CD1c-positive myeloid dendritic cell (primary cell): ENCODE data around the gene MGAT5B.
"Not testable (repeated sequence)": the region's sequence is repeated elsewhere in the genome, so short reads cannot be mapped to it uniquely, and the experiment has no call there.

Source experiments
- DNase-seq: peaks from one replicate; pipeline ENCODE4 v3.0.0-alpha.2; 2016; ENCODE audit errors: extremely low spot score

The MGAT5B gene

DNA sequence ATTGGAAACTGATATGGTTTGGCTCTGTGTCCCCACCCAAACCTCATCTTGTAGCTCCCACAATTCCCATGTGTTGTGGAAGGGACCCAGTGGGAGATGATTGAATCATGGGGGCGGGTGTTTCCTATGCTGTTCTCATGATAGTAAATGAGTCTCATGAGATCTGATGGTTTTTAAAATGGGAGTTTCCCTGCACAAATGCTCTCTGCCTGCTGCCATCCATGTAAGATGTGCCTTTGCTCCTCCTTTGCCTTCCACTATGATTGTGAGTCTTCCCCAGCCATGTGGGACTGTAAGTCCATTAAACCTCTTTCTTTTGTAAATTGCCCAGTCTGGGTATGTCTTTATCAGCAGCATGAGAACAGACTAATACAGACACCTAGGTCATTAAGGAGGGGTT lies 109.8 kb downstream of the MGAT5B start:
- DNase-seq, result not testable (repeated sequence)

- no peak for DNase-seq
Measured at GRCh38 chr17:76981545-76982295, 113.5 kb downstream of the MGAT5B start.

DNA sequence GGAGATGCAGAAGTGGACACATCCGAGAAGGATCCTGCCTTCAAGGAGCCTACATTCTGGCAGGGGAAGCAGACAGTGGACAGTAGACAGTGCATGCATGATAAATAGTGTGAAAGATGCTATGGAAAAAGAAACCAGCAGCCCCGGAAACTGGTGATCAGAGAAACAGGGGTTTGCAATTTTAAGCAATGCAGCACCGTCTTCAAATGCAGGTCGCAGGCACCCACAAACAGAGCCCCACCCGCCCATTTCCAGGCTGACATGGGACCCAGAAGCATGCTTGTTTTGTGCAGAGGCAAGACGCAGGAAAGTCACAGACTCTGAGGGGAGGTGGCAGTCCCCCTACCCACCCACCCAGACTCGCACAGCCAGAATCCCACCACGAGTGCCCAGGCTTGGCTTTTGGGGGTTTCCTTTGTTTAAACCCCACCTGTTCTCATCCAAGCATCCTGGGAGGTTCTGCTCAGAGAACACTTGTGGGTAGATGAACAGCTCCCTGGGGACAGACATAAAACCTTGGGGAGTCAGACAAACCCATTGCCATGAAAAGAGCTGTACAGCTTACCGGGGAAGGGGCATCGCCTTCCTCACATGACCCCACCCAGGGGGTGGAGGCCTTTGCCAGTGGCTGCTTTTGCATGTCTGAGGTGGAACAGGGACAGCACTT lies 114.3 kb downstream of the MGAT5B start:
- no peak for DNase-seq

- no peak for DNase-seq
Measured at GRCh38 chr17:76983075-76983775, 115.0 kb downstream of the MGAT5B start.

DNA sequence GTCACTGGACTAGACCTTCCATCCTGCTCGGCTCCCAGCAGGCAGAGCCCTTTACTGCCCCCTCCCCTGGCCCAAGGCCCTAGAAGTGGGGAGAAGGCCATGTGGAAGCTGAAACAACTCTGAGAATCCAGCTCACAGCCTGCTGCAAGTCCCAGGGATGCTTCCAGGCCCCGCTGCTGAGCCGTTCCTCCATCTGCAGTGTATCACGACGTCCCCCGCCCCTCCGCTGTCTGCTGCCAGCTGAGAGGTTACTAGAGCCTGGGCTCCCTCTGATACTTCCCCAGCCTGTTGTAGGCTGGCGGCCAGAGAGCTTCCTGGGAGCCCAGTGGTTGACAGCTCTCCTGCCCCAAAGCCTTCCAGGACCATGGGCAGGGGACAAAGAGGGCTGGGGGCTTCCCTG lies 118.2 kb downstream of the MGAT5B start:
- no peak for DNase-seq

- no peak for DNase-seq
Measured at GRCh38 chr17:76987486-76988093, 119.4 kb downstream of the MGAT5B start.

GRCh38 chr17:76988796-76989195 lies 120.6 kb downstream of the MGAT5B start:
- DNase-seq, result no peak

- no peak for DNase-seq
Measured at GRCh38 chr17:76989519-76989918, 121.3 kb downstream of the MGAT5B start.

DNA sequence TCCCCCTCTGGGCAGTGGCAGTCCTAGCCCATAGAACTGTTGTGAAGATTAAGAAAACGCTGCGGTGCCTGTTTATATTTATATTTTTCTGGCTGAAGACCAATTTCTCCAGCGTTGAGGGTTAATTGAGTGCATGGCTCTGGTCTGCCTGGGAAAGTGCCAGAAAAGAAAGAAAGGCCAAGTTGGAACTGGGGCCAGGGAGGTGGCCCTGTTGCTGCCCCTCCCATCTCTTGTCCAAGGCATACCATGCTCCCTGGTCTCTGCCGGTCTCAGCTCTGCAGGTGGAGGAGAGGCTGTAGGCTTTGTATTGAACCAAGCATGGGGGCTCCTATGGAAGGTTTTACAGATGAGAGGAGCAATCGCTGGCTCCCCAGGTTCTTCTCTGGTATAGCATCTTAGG lies 124.7 kb downstream of the MGAT5B start:
- DNase-seq, result no peak

DNA sequence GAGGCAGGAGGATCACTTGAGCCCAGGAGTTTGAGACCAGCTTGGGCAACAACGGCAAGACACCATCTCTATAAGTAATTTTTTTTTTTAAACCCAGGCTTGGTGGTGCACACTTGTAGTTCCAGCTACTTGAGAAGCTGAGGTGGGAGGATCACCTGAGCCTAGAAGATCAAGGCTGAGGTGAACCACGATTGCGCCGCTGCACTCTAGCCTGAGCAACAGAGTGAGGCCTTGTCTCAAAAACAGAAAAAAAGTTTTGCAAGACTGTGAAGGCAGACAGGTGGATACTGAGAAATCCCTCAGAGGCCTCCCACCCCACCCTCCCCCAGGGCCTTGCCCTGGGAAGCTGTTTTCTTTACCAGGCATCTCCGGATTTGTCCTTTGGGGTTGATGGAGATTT lies 125.4 kb downstream of the MGAT5B start:
- no peak for DNase-seq

DNA sequence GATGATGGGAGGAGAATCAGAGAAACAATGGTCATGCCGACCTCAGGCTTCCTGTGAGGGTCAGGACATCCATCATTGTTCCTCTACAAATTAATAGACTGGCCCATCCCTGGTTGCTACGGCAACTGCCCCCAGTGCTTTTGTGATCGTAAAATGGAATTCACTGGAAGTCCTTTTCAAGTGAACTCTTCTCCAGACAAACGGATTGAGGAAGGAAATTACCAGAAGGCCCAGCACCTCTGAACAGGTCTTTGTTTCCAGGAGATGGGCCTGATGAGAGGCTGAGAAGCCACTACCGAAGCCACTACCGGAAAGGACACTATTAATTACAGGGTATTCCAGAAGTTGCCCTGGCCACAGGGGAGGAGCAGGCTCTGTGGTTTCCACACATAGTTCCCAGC lies 126.0 kb downstream of the MGAT5B start:
- no peak for DNase-seq

DNA sequence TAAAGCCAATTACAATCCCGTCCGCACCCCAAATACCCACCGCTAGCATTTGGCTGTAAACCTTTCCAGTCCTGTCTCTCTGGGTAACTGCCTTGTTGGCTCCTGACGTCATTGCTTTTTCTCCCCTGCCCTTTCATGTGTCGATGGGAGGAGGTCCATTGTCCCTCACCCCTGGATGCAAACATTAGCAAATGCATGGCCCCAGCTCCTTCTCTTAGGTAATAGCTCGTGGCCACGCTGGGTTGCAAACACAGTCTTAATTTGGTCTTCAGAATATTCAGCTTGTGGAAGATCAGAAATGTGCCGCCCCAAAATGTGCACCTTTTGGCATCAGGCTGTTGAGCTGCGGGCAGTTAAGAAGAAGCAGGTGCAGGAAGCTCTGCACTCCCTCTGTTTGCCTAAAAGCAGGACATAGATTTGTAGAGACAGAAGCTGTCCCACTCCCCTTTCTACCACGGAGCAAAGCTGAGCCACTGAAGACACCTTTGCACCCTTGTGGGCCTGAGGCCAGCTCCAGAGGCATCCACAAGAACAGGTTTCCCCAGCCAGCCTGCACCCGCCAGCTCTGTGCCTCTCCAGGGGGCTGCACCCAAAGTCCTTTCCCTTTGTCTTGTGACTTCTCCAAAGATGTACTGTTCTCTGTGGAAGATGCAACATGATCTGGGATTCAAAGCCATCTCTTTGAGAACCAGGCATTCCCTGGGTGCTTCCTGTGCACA lies 127.3 kb downstream of the MGAT5B start:
- no peak for DNase-seq

DNA sequence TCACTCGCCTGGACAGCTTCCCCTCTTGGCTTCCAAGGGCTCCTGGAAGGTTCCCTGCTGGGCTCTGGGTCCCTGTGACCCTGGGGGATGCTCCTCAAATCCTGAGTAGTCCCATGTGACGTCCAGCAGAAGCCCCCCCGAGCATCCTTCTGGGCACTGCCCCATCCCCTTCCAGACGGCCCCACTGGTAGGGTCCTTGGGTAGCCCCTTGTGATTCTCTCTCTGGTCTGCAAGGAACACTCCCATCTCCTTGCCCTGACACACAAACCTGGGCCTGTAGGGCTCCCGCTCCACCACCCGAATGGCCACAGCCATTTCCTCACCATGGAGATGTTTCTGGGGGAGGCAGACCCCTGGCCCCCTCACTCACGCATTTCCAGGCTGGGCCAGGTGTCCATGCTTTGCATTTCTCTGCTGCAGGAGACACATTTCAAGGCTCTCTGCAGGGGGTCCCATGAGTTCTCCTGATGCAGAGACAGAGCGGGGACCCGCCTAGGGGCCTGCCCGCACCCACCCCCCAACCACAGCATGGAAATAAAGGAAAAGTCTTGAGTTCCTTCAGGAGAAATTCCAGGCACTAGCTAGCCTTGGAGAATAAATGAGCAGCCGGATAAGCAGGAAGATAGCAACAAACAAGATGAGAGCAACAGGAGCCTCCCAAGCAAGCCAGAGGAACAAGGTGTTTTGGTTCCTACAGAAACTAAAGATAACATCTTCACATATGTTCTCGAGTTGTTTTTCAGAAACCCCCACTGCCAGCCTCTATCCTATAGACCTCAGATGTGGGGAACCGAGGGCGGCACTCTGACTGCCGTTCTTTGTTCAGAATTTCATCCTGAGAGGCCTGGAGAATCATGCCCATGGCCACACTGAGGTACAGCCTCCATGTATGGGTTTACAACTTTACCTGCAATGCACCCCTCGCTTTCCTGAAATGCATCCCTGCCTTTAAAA lies 128.8 kb downstream of the MGAT5B start:
- DNase-seq, result no peak

DNA sequence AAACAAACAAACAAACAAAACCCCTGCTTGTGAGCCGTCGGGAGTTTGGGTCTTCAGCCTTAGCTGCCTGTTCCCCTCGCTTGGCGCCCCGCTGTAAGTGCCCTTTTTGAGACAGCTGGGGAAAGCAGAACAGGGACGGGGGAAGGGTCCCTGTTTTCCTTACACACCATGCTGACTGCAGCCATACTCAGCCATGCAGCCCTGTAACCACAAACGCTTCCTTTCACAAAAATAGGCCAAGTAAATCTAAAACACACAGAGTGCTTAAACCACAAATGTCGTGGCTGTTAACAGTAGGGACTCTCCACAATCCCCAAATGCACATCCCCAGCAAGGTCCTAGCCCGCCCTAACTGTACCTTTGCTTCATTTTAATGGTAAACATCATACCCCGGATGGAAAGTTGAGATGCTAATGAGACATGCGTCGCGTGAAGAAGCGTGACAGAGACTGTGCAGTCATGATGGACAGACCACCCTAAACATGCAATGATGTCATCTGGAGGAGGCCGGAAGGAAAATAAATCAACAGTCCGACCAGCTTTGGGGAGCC lies 129.9 kb downstream of the MGAT5B start:
- DNase-seq, result peak; percentile 13

- no peak for DNase-seq
Measured at GRCh38 chr17:76998839-76999238, 130.6 kb downstream of the MGAT5B start.
